HCT116 (cell line): ENCODE data around the gene IL17RD.
A peak's percentile ranks its signal among the peaks of the same experiment; 100 is the strongest.

Source experiments
- CBX3 ChIP-seq: IDR thresholded peaks from 2 replicates; pipeline ENCODE4 v1.6.1; 2012; ENCODE audit warnings: low read depth
- EGR1 ChIP-seq: IDR thresholded peaks from 2 replicates; pipeline ENCODE4 v1.6.1; 2012; ENCODE audit warnings: low read depth
- ELF1 ChIP-seq: IDR thresholded peaks from 2 replicates; pipeline ENCODE4 v1.6.1; 2012; ENCODE audit warnings: low read depth, borderline replicate concordance
- EZH2 ChIP-seq: fragments of 200-600 bp; sonication (generic); IDR thresholded peaks from 2 replicates; pipeline ENCODE4 v1.6.1; 2017; ENCODE audit warnings: antibody characterized with exemption, mixed run types
- FOSL1 ChIP-seq: IDR thresholded peaks from 2 replicates; pipeline ENCODE4 v1.6.1; 2012; ENCODE audit warnings: low read depth
- JUND ChIP-seq: IDR thresholded peaks from 2 replicates; pipeline ENCODE4 v1.6.1; 2012
- POLR2A ChIP-seq: IDR thresholded peaks from 2 replicates; pipeline ENCODE4 v1.7.0; 2011; ENCODE audit warnings: borderline replicate concordance; ENCODE audit not compliant: insufficient read depth, insufficient read length; ENCODE audit errors: extremely low read depth
- POLR2AphosphoS5 ChIP-seq: IDR thresholded peaks from 2 replicates; pipeline ENCODE4 v1.6.1; 2011; ENCODE audit warnings: mild to moderate bottlenecking, low read depth, low read length, moderate library complexity
- RAD21 ChIP-seq: IDR thresholded peaks from 2 replicates; pipeline ENCODE4 v1.6.1; 2012; ENCODE audit warnings: low read depth, mild to moderate bottlenecking
- SP1 ChIP-seq: IDR thresholded peaks from 2 replicates; pipeline ENCODE4 v1.6.1; 2012; ENCODE audit warnings: low read depth
- ZNF274 ChIP-seq: fragments of 200-500 bp; sonication (Bioruptor generic); IDR thresholded peaks from 2 replicates; pipeline ENCODE4 v1.6.1; 2014; ENCODE audit warnings: mild to moderate bottlenecking, low read depth, low read length, inconsistent platforms
- TF ChIP-seq, protein P1 (sequence below), 3 experiments: fragments of 200-600 bp in 1 of 3; sonication (generic) in 1 of 3; IDR thresholded peaks in 2 of 3; conservative IDR thresholded peaks in 1 of 3; 2 replicates each; pipeline ENCODE4 v1.5.1; 2012 to 2017; ENCODE audit warnings: low read depth in 2 of 3, low read length in 2 of 3, antibody characterized with exemption in 1 of 3, borderline replicate concordance in 1 of 3, control low read depth in 1 of 3, mild to moderate bottlenecking in 1 of 3, mixed read lengths in 1 of 3, mixed run types in 1 of 3, moderate library complexity in 1 of 3; ENCODE audit not compliant: insufficient read depth in 1 of 3
- TF ChIP-seq, protein P2 (sequence below): IDR thresholded peaks from 2 replicates; pipeline ENCODE4 v1.6.1; 2012; ENCODE audit warnings: low read depth
- TF ChIP-seq, protein P3 (sequence below): IDR thresholded peaks from 2 replicates; pipeline ENCODE4 v1.6.1; 2011; ENCODE audit warnings: mild to moderate bottlenecking, low read length, moderate library complexity; ENCODE audit not compliant: insufficient replicate concordance; ENCODE audit errors: extremely low read depth

DNA sequence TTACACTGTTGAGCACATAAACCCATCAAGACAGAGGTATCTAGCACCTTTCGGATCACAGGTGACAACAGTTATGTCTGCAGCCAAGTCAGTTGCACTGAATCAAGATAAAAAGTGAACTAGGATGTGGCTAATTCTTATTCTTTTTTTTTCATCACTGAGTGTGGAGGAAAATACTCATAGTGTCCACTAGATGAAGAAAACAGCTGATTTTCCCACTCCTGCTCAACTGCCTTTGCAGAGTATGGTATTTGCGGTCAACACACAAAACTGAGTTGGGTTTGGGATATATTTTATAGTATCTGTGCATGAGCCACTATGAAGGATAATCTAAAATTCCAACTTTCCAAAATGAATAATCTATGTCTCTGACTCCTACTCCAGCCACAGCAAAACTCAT lies 32.5 kb downstream of the IL17RD start:
- TF ChIP-seq, protein P1, sequence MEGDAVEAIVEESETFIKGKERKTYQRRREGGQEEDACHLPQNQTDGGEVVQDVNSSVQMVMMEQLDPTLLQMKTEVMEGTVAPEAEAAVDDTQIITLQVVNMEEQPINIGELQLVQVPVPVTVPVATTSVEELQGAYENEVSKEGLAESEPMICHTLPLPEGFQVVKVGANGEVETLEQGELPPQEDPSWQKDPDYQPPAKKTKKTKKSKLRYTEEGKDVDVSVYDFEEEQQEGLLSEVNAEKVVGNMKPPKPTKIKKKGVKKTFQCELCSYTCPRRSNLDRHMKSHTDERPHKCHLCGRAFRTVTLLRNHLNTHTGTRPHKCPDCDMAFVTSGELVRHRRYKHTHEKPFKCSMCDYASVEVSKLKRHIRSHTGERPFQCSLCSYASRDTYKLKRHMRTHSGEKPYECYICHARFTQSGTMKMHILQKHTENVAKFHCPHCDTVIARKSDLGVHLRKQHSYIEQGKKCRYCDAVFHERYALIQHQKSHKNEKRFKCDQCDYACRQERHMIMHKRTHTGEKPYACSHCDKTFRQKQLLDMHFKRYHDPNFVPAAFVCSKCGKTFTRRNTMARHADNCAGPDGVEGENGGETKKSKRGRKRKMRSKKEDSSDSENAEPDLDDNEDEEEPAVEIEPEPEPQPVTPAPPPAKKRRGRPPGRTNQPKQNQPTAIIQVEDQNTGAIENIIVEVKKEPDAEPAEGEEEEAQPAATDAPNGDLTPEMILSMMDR (IDR thresholded peaks at IDR 0.05 in 2 of 3, conservative IDR thresholded peaks at IDR 0.05 in 1 of 3; ENCODE audit: borderline replicate concordance in 1 of 3, insufficient read depth in 1 of 3, low read depth in 2 of 3, low read length in 2 of 3), result peak in 2 of 3 experiments; percentile 12 to 37; a peak in 2 of 6 replicates
- TF ChIP-seq RAD21 (no peak), POLR2A (no peak), SP1 (no peak), EZH2 (no peak), EGR1 (no peak), CBX3 (no peak), POLR2AphosphoS5 (no peak), FOSL1 (no peak), JUND (no peak), ELF1 (no peak), ZNF274 (no peak)
- TF ChIP-seq, protein P2, sequence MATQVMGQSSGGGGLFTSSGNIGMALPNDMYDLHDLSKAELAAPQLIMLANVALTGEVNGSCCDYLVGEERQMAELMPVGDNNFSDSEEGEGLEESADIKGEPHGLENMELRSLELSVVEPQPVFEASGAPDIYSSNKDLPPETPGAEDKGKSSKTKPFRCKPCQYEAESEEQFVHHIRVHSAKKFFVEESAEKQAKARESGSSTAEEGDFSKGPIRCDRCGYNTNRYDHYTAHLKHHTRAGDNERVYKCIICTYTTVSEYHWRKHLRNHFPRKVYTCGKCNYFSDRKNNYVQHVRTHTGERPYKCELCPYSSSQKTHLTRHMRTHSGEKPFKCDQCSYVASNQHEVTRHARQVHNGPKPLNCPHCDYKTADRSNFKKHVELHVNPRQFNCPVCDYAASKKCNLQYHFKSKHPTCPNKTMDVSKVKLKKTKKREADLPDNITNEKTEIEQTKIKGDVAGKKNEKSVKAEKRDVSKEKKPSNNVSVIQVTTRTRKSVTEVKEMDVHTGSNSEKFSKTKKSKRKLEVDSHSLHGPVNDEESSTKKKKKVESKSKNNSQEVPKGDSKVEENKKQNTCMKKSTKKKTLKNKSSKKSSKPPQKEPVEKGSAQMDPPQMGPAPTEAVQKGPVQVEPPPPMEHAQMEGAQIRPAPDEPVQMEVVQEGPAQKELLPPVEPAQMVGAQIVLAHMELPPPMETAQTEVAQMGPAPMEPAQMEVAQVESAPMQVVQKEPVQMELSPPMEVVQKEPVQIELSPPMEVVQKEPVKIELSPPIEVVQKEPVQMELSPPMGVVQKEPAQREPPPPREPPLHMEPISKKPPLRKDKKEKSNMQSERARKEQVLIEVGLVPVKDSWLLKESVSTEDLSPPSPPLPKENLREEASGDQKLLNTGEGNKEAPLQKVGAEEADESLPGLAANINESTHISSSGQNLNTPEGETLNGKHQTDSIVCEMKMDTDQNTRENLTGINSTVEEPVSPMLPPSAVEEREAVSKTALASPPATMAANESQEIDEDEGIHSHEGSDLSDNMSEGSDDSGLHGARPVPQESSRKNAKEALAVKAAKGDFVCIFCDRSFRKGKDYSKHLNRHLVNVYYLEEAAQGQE, result no peak
- TF ChIP-seq, protein P3, sequence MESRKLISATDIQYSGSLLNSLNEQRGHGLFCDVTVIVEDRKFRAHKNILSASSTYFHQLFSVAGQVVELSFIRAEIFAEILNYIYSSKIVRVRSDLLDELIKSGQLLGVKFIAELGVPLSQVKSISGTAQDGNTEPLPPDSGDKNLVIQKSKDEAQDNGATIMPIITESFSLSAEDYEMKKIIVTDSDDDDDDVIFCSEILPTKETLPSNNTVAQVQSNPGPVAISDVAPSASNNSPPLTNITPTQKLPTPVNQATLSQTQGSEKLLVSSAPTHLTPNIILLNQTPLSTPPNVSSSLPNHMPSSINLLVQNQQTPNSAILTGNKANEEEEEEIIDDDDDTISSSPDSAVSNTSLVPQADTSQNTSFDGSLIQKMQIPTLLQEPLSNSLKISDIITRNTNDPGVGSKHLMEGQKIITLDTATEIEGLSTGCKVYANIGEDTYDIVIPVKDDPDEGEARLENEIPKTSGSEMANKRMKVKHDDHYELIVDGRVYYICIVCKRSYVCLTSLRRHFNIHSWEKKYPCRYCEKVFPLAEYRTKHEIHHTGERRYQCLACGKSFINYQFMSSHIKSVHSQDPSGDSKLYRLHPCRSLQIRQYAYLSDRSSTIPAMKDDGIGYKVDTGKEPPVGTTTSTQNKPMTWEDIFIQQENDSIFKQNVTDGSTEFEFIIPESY, result no peak
